ENCODE results near the gene POLR2I. TPM values are rescaled to one million over a fixed set of nuclear protein-coding genes. Genes with fewer than 3 reads are reported as not detected.

The POLR2I gene
- total RNA-seq, 1 donor from 2014 or later, result 44.0 TPM

DNA sequence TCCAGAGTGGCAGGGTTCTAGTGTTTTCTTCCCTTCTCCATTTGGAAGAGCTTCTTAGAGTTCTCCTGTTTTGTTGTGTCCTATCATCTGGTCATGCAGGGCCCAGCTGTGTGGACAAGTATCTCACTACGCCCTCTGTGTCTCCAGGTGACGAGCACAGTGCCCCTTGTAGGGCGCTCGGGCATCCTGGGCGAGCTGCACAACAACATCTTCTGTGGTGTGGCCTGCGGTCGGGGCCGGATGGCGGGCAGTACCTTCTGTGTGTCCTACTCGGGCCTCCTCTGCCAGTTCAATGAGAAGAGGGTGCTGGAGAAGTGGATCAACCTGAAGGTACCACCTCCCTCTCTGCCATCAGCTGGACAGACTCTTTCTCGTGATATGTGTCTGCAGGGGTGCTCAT is 47.0 kb downstream of the POLR2I start:
- no peak for DNase-seq (ENCODE audit: low spot score)
- Histone ChIP-seq H3K9me3 (ENCODE audit: low read depth) (no peaks in the 10 kb centered on the region), H3K27me3 (no peaks in the 10 kb centered on the region), H4K20me1 (ENCODE audit: low read depth) (no peaks in the 10 kb centered on the region), H3K4me3 (no peak overlapping the region), H3F3A (ENCODE audit: low read depth) (no peaks in the 10 kb centered on the region), H2AFZ (replicated peaks) (no peak overlapping the region), H3K9ac (no peak overlapping the region), H3K79me2 (ENCODE audit: low read depth) (no peaks in the 10 kb centered on the region), H3K27ac (no peak overlapping the region), H3K4me1 (no peaks in the 10 kb centered on the region), H3K36me3 (peaks cover 6% of the 10 kb centered on the region), H3K4me2 (no peak overlapping the region)
- Mint-ChIP-seq H3K27ac (no peak overlapping the region), H3K27me3 (ENCODE audit: insufficient read depth, low read depth) (no peaks in the 10 kb centered on the region), H3K36me3 (peaks cover 38% of the 10 kb centered on the region), H3K4me1 (no peaks in the 10 kb centered on the region), H3K4me3 (no peak overlapping the region), H3K9me3 (peaks cover 2% of the 10 kb centered on the region)
- TF ChIP-seq EZH2 (IDR thresholded peaks at IDR 0.05) (no peak), EZH2phosphoT487 (IDR thresholded peaks at IDR 0.05) (no peak)
- TF ChIP-seq, protein P1, sequence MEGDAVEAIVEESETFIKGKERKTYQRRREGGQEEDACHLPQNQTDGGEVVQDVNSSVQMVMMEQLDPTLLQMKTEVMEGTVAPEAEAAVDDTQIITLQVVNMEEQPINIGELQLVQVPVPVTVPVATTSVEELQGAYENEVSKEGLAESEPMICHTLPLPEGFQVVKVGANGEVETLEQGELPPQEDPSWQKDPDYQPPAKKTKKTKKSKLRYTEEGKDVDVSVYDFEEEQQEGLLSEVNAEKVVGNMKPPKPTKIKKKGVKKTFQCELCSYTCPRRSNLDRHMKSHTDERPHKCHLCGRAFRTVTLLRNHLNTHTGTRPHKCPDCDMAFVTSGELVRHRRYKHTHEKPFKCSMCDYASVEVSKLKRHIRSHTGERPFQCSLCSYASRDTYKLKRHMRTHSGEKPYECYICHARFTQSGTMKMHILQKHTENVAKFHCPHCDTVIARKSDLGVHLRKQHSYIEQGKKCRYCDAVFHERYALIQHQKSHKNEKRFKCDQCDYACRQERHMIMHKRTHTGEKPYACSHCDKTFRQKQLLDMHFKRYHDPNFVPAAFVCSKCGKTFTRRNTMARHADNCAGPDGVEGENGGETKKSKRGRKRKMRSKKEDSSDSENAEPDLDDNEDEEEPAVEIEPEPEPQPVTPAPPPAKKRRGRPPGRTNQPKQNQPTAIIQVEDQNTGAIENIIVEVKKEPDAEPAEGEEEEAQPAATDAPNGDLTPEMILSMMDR (IDR thresholded peaks at IDR 0.05), result no peak

- H3K27ac Mint-ChIP-seq, result no peak overlapping the region
Measured at GRCh38 chr19:36064826-36065225, 49.8 kb downstream of the POLR2I start.

More at GRCh38 chr19:36064826-36065225, 49.8 kb downstream of the POLR2I start:
- Mint-ChIP-seq H3K4me3 (no peak overlapping the region), H3K4me1 (no peaks in the 10 kb centered on the region), H3K27me3 (ENCODE audit: insufficient read depth, low read depth) (no peaks in the 10 kb centered on the region), H3K9me3 (peaks cover 2% of the 10 kb centered on the region), H3K36me3 (peaks cover 27% of the 10 kb centered on the region)
- no peaks in the 10 kb centered on the region for H3K4me1 ChIP-seq
- H3K4me2 ChIP-seq, result no peak overlapping the region
- DNase-seq (ENCODE audit: low spot score), result no peak
- peaks cover 5% of the 10 kb centered on the region for H4K20me1 ChIP-seq (ENCODE audit: low read depth)
- H3K27ac ChIP-seq, result no peak overlapping the region
- H3K79me2 ChIP-seq (ENCODE audit: low read depth), result no peaks in the 10 kb centered on the region
- H3K4me3 ChIP-seq, result no peak overlapping the region
- no peaks in the 10 kb centered on the region for H3K36me3 ChIP-seq
- H2AFZ ChIP-seq (replicated peaks), result no peak overlapping the region
- no peaks in the 10 kb centered on the region for H3K27me3 ChIP-seq
- H3F3A ChIP-seq (ENCODE audit: low read depth), result no peaks in the 10 kb centered on the region
- H3K9me3 ChIP-seq (ENCODE audit: low read depth), result no peaks in the 10 kb centered on the region
- no peak overlapping the region for H3K9ac ChIP-seq
- TF ChIP-seq, protein P1 (IDR thresholded peaks at IDR 0.05), result no peak
- TF ChIP-seq EZH2phosphoT487 (IDR thresholded peaks at IDR 0.05) (no peak), EZH2 (IDR thresholded peaks at IDR 0.05) (no peak)

Other genes starting within 250 kb of the POLR2I start
- gene APLP1, start 246.3 kb downstream of the POLR2I start, total RNA-seq (ENCODE audit: low replicate concordance), result 89.5 and 191 TPM in 2 replicates
- gene NFKBID, start 214.3 kb downstream of the POLR2I start, total RNA-seq (ENCODE audit: low replicate concordance), result 1.3 and 4.7 TPM in 2 replicates
- not detected in 2 replicates for gene HCST, start 212.3 kb downstream of the POLR2I start, total RNA-seq (ENCODE audit: low replicate concordance)
- gene TYROBP, start 206.6 kb downstream of the POLR2I start, total RNA-seq (ENCODE audit: low replicate concordance), result not detected in 2 replicates
- 2.3 and 9.5 TPM in 2 replicates for gene LRFN3, start 178.5 kb downstream of the POLR2I start, total RNA-seq (ENCODE audit: low replicate concordance)
- gene SDHAF1, start 119.7 kb downstream of the POLR2I start, total RNA-seq (ENCODE audit: low replicate concordance), result 4.6 and 18.6 TPM in 2 replicates
- gene SYNE4, start 106.1 kb downstream of the POLR2I start, total RNA-seq (ENCODE audit: low replicate concordance), result 2.3 and 10.9 TPM in 2 replicates
- gene ALKBH6, start 100.7 kb downstream of the POLR2I start, total RNA-seq (ENCODE audit: low replicate concordance), result 16.3 and 22.5 TPM in 2 replicates
- 8.2 and 17.7 TPM in 2 replicates for gene CLIP3, start 82.0 kb downstream of the POLR2I start, total RNA-seq (ENCODE audit: low replicate concordance)
- gene THAP8, start 60.6 kb downstream of the POLR2I start, total RNA-seq (ENCODE audit: low replicate concordance), result 6.7 and 9.5 TPM in 2 replicates
- 12.0 and 22.4 TPM in 2 replicates for gene WDR62, start 60.0 kb downstream of the POLR2I start, total RNA-seq (ENCODE audit: low replicate concordance)
- not detected in 2 replicates for gene OVOL3, start 3.7 kb downstream of the POLR2I start, total RNA-seq (ENCODE audit: low replicate concordance)
- 166 and 250 TPM in 2 replicates for gene TBCB, start 593 bp upstream of the POLR2I start, total RNA-seq (ENCODE audit: low replicate concordance)
- 146 and 258 TPM in 2 replicates for gene CAPNS1, start 25.2 kb upstream of the POLR2I start, total RNA-seq (ENCODE audit: low replicate concordance)
- gene COX7A1, start 37.6 kb upstream of the POLR2I start, total RNA-seq (ENCODE audit: low replicate concordance), result not detected in 2 replicates
- 3.1 and 6.2 TPM in 2 replicates for gene ZNF565, start 99.8 kb upstream of the POLR2I start, total RNA-seq (ENCODE audit: low replicate concordance)
- gene ZNF146, start 100.2 kb upstream of the POLR2I start, total RNA-seq (ENCODE audit: low replicate concordance), result 167 and 282 TPM in 2 replicates